Osteoblast (primary cell): Measurements from ENCODE around the gene CFAP74. TPM values are rescaled to one million over a fixed set of nuclear protein-coding genes. Genes with fewer than 3 reads are reported as not detected.

Experiments
- DNase-seq: peaks from one replicate; pipeline ENCODE4 v3.0.0; 2011; ENCODE audit warnings: low spot score, mixed read lengths; ENCODE audit not compliant: insufficient read length; ENCODE audit errors: missing footprints
- H2AFZ ChIP-seq: 2 replicates; pipeline ENCODE4 v1.6.0; 2011; ENCODE audit warnings: mild to moderate bottlenecking, low read length
- H3K27ac ChIP-seq: 2 replicates; pipeline ENCODE4 v1.5.1; 2011; ENCODE audit warnings: mild to moderate bottlenecking, low read depth, low read length, moderate library complexity
- H3K27me3 ChIP-seq: 2 replicates; pipeline ENCODE4 v1.6.0; 2012; ENCODE audit warnings: mild to moderate bottlenecking, control low read depth, inconsistent platforms, low read length, moderate library complexity; ENCODE audit not compliant: insufficient read depth
- H3K36me3 ChIP-seq: 2 replicates; pipeline ENCODE4 v1.5.1; 2011; ENCODE audit warnings: mild to moderate bottlenecking, low read length, control low read depth, moderate library complexity; ENCODE audit not compliant: insufficient read depth
- H3K4me1 ChIP-seq: 2 replicates; pipeline ENCODE4 v1.5.1; 2011; ENCODE audit warnings: mild to moderate bottlenecking, low read length, control low read depth, moderate library complexity; ENCODE audit not compliant: insufficient read depth
- H3K4me2 ChIP-seq: 2 replicates; pipeline ENCODE4 v1.6.0; 2011; ENCODE audit warnings: mild to moderate bottlenecking, low read length; ENCODE audit not compliant: insufficient read depth
- H3K4me3 ChIP-seq: fragments of 200-600 bp; sonication (generic); 3 replicates; pipeline ENCODE4 v1.5.1; 2012; ENCODE audit warnings: mild to moderate bottlenecking, low read length, inconsistent platforms; ENCODE audit not compliant: insufficient read depth
- H3K79me2 ChIP-seq: 2 replicates; pipeline ENCODE4 v1.6.0; 2012; ENCODE audit warnings: mild to moderate bottlenecking, low read length, control low read depth, inconsistent platforms; ENCODE audit not compliant: insufficient read depth
- H3K9me3 ChIP-seq: 2 replicates; pipeline ENCODE4 v1.5.1; 2011; ENCODE audit warnings: low read depth, low read length, control low read depth
- H4K20me1 ChIP-seq: 2 replicates; pipeline ENCODE4 v1.6.0; 2012; ENCODE audit warnings: mild to moderate bottlenecking, low read length, control low read depth; ENCODE audit not compliant: insufficient read depth
- total RNA-seq: library from RNA; depleted of rRNA; stranded (reverse); fragments of >200 nt; gene quantifications from 2 replicates; pipeline ENCODE4 v1.2.3, GENCODE V29; 2012
- TF ChIP-seq, protein P1 (sequence below): IDR thresholded peaks from 2 replicates; pipeline ENCODE4 v1.5.1; 2011; ENCODE audit warnings: mild to moderate bottlenecking, low read depth, low read length, moderate library complexity; ENCODE audit errors: extremely low read depth

CFAP74 gene
- total RNA-seq, 1 donor: not detected

DNA sequence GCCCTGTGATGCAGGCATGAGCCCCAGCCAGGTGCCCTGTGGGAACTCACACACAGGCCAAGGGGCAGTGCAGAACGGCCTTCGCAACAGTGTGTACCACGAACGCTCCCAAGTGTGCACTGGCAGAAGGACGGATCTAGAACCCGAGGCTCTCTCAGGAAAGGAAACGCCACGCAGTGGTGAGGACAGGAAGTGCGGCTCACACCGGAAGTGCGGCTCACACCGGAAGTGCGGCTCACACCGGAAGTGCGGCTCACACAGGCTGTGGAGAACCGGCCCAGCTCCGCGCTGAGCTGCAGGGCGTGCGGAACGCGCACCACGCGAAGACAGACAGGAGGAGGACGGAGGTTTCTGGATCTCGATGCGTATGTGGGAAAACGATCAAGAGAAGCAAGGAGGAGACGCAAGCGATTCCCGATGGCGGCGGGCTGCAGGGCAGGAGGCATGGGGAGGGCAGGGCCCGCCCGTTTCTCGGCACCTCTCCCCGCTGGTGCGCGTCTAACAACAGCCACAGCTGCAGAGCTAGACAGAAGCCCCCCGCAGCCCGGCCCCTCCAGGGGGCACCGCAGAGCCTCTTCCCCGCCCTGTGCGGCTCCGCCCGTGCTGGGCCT, 48.6 kb downstream of the CFAP74 start:
- DNase-seq: no peak
- Histone ChIP-seq H4K20me1 (no peaks in the 10 kb centered on the region), H3K36me3 (no peaks in the 10 kb centered on the region), H3K4me3 (no peak overlapping the region), H3K4me2 (no peak overlapping the region), H3K27ac (no peak overlapping the region), H3K9me3 (no peaks in the 10 kb centered on the region), H3K27me3 (peaks cover 6% of the 10 kb centered on the region), H3K79me2 (no peaks in the 10 kb centered on the region), H3K4me1 (no peaks in the 10 kb centered on the region), H2AFZ (no peak overlapping the region)
- TF ChIP-seq, protein P1, sequence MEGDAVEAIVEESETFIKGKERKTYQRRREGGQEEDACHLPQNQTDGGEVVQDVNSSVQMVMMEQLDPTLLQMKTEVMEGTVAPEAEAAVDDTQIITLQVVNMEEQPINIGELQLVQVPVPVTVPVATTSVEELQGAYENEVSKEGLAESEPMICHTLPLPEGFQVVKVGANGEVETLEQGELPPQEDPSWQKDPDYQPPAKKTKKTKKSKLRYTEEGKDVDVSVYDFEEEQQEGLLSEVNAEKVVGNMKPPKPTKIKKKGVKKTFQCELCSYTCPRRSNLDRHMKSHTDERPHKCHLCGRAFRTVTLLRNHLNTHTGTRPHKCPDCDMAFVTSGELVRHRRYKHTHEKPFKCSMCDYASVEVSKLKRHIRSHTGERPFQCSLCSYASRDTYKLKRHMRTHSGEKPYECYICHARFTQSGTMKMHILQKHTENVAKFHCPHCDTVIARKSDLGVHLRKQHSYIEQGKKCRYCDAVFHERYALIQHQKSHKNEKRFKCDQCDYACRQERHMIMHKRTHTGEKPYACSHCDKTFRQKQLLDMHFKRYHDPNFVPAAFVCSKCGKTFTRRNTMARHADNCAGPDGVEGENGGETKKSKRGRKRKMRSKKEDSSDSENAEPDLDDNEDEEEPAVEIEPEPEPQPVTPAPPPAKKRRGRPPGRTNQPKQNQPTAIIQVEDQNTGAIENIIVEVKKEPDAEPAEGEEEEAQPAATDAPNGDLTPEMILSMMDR: no peak

- Histone ChIP-seq H3K27ac (no peak overlapping the region), H3K4me1 (no peaks in the 10 kb centered on the region), H3K36me3 (no peaks in the 10 kb centered on the region), H3K4me3 (no peak overlapping the region), H4K20me1 (no peaks in the 10 kb centered on the region), H3K27me3 (peaks cover 9% of the 10 kb centered on the region), H3K9me3 (no peaks in the 10 kb centered on the region), H3K4me2 (no peak overlapping the region), H3K79me2 (no peaks in the 10 kb centered on the region), H2AFZ (no peak overlapping the region)
- no peak for DNase-seq
- TF ChIP-seq, protein P1: no peak
Measured at GRCh38 chr1:1954015-1954414, 49.6 kb downstream of the CFAP74 start.

DNA sequence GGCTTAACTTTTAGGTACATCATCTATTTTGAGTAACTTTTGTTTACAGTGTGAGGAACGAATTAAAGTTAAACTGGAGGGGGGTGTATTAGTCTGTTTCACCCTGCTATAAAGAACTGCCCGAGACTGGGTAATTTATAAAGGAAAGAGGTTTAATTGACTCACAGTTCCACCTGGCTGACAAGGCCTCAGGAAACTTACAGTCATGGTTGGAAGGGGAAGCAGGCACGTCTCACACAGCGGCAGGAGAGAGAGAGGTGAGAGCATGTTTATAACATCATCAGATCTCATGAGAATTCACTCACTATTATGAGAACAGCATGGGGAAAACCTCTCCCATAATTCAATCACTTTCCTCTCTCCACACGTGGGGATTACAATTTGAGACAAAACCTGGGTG, 52.6 kb downstream of the CFAP74 start:
- Histone ChIP-seq H3K36me3 (no peaks in the 10 kb centered on the region), H3K4me2 (no peak overlapping the region), H3K4me3 (no peak overlapping the region), H2AFZ (no peak overlapping the region), H3K9me3 (no peaks in the 10 kb centered on the region), H4K20me1 (no peaks in the 10 kb centered on the region), H3K79me2 (no peaks in the 10 kb centered on the region), H3K4me1 (no peaks in the 10 kb centered on the region), H3K27me3 (peaks cover 9% of the 10 kb centered on the region), H3K27ac (no peak overlapping the region)
- no peak for DNase-seq
- TF ChIP-seq, protein P1: no peak

- Histone ChIP-seq H3K4me3 (no peak overlapping the region), H3K27me3 (peaks cover 11% of the 10 kb centered on the region), H4K20me1 (no peaks in the 10 kb centered on the region), H2AFZ (no peak overlapping the region), H3K9me3 (no peaks in the 10 kb centered on the region), H3K79me2 (no peaks in the 10 kb centered on the region), H3K27ac (no peak overlapping the region), H3K4me2 (no peak overlapping the region), H3K36me3 (no peaks in the 10 kb centered on the region), H3K4me1 (no peaks in the 10 kb centered on the region)
- TF ChIP-seq, protein P1: no peak
- DNase-seq: no peak
Measured at GRCh38 chr1:1948783-1949182, 54.8 kb downstream of the CFAP74 start.
